H9 (cell line): ENCODE results near the gene MTFMT. TPM values are rescaled to one million over a fixed set of nuclear protein-coding genes. Genes with fewer than 3 reads are reported as not detected.

ENCODE experiments used
- DNase-seq: peaks from one replicate; pipeline ENCODE4 v3.0.0-alpha.2; 2017
- H2AFZ ChIP-seq: one replicate; pipeline ENCODE4 v1.6.1; 2013; ENCODE audit warnings: mild to moderate bottlenecking, low read length, control low read depth, moderate library complexity
- H2AK5ac ChIP-seq: 2 replicates; pipeline ENCODE4 v1.6.1; 2013; ENCODE audit warnings: low read length, control low read depth, mixed read lengths; ENCODE audit not compliant: insufficient read length
- H2BK120ac ChIP-seq: one replicate; pipeline ENCODE4 v1.6.1; 2013; ENCODE audit warnings: low read depth, mild to moderate bottlenecking, low read length, control low read depth, inconsistent platforms; ENCODE audit not compliant: poor library complexity, severe bottlenecking
- H2BK12ac ChIP-seq: 2 replicates; pipeline ENCODE4 v1.6.1; 2013; ENCODE audit warnings: low read length, control low read depth, mixed read lengths, low read depth; ENCODE audit not compliant: insufficient read length
- H2BK15ac ChIP-seq: 2 replicates; pipeline ENCODE4 v1.6.1; 2013; ENCODE audit warnings: low read depth, low read length, control low read depth
- H2BK20ac ChIP-seq: one replicate; pipeline ENCODE4 v1.6.1; 2013; ENCODE audit warnings: low read depth, mild to moderate bottlenecking, low read length, control low read depth, inconsistent platforms; ENCODE audit not compliant: poor library complexity, severe bottlenecking
- H2BK5ac ChIP-seq: 2 replicates; pipeline ENCODE4 v1.6.1; 2013; ENCODE audit warnings: low read length, control low read depth, mixed read lengths; ENCODE audit not compliant: insufficient read length
- H3K14ac ChIP-seq: 2 replicates; pipeline ENCODE4 v1.6.1; 2013; ENCODE audit warnings: low read length, control low read depth; ENCODE audit not compliant: insufficient read depth
- H3K18ac ChIP-seq: 2 replicates; pipeline ENCODE4 v1.6.1; 2013; ENCODE audit warnings: low read depth, mild to moderate bottlenecking, mixed read lengths, low read length, control low read depth; ENCODE audit not compliant: insufficient read length
- H3K23ac ChIP-seq: 2 replicates; pipeline ENCODE4 v1.6.1; 2013; ENCODE audit warnings: low read length, control low read depth, mixed read lengths, low read depth; ENCODE audit not compliant: insufficient read length
- H3K23me2 ChIP-seq: 2 replicates; pipeline ENCODE4 v1.6.1; 2013; ENCODE audit warnings: low read depth, mild to moderate bottlenecking, mixed read lengths, low read length, control low read depth; ENCODE audit not compliant: insufficient read length, poor library complexity, severe bottlenecking
- H3K27ac ChIP-seq: 2 replicates; pipeline ENCODE4 v1.5.1; 2013; ENCODE audit warnings: low read length, control low read depth, mixed read lengths, low read depth; ENCODE audit not compliant: insufficient read length
- H3K27me3 ChIP-seq: 2 replicates; pipeline ENCODE4 v1.6.1; 2013; ENCODE audit warnings: low read length, control low read depth, inconsistent platforms; ENCODE audit not compliant: insufficient read depth
- H3K4ac ChIP-seq: 2 replicates; pipeline ENCODE4 v1.6.1; 2013; ENCODE audit warnings: low read depth, mild to moderate bottlenecking, control low read depth, inconsistent platforms, low read length, moderate library complexity
- H3K4me1 ChIP-seq: 2 replicates; pipeline ENCODE4 v1.6.1; 2013; ENCODE audit warnings: low read length, control low read depth, inconsistent platforms; ENCODE audit not compliant: insufficient read depth
- H3K4me2 ChIP-seq: 2 replicates; pipeline ENCODE4 v1.6.1; 2013; ENCODE audit warnings: low read length, control low read depth, mixed read lengths; ENCODE audit not compliant: insufficient read length, insufficient read depth
- H3K56ac ChIP-seq: 2 replicates; pipeline ENCODE4 v1.6.1; 2013; ENCODE audit warnings: low read depth, mild to moderate bottlenecking, mixed read lengths, low read length, control low read depth; ENCODE audit not compliant: insufficient read length
- H3K79me1 ChIP-seq: 2 replicates; pipeline ENCODE4 v1.6.1; 2013; ENCODE audit warnings: low read depth, mild to moderate bottlenecking, moderate library complexity, low read length, control low read depth, inconsistent platforms; ENCODE audit not compliant: insufficient read depth, poor library complexity, severe bottlenecking
- H3K79me2 ChIP-seq: 2 replicates; pipeline ENCODE4 v1.6.1; 2013; ENCODE audit warnings: low read length, control low read depth, inconsistent platforms; ENCODE audit not compliant: insufficient read depth
- H3K9ac ChIP-seq: 2 replicates; pipeline ENCODE4 v1.6.1; 2013; ENCODE audit warnings: low read length, control low read depth, mixed read lengths; ENCODE audit not compliant: insufficient read length; ENCODE audit errors: extremely low read depth
- H3K9me3 ChIP-seq: one replicate; pipeline ENCODE4 v1.6.1; 2013; ENCODE audit warnings: low read depth, low read length, inconsistent platforms; ENCODE audit not compliant: control insufficient read depth
- H3T11ph ChIP-seq: one replicate; pipeline ENCODE4 v1.6.1; 2013; ENCODE audit warnings: mild to moderate bottlenecking, low read length, control low read depth, inconsistent platforms
- H4K20me1 ChIP-seq: one replicate; pipeline ENCODE4 v1.6.1; 2013; ENCODE audit not compliant: control insufficient read depth, insufficient read length, insufficient read depth
- H4K5ac ChIP-seq: 2 replicates; pipeline ENCODE4 v1.6.1; 2013; ENCODE audit warnings: low read depth, mild to moderate bottlenecking, mixed read lengths, low read length, control low read depth; ENCODE audit not compliant: insufficient read length
- H4K8ac ChIP-seq: replicated peaks from 2 replicates; pipeline ENCODE4 v1.6.1; 2013; ENCODE audit warnings: low read length, control low read depth, mixed read lengths, low read depth; ENCODE audit not compliant: insufficient read length
- H4K91ac ChIP-seq: 2 replicates; pipeline ENCODE4 v1.6.1; 2013; ENCODE audit warnings: low read depth, mild to moderate bottlenecking, moderate library complexity, mixed read lengths, low read length, control low read depth; ENCODE audit not compliant: insufficient read length
- H3K27ac Mint-ChIP-seq, 3 experiments: 2 replicates in 2 of 3; 3 replicates in 1 of 3; pipeline ENCODE4 v1.8.0; 2020 to 2021; ENCODE audit warnings: mixed read lengths in 3 of 3, mild to moderate bottlenecking in 1 of 3, moderate library complexity in 1 of 3
- H3K27me3 Mint-ChIP-seq: 2 replicates; pipeline ENCODE4 v1.8.0; 2021; ENCODE audit warnings: low read depth, mild to moderate bottlenecking, moderate library complexity, mixed read lengths
- H3K36me3 Mint-ChIP-seq, 3 experiments: 2 replicates in 2 of 3; 3 replicates in 1 of 3; pipeline ENCODE4 v1.8.0; 2020 to 2021; ENCODE audit warnings: low read depth in 3 of 3, mixed read lengths in 3 of 3; ENCODE audit not compliant: insufficient read depth in 1 of 3
- H3K4me1 Mint-ChIP-seq, 2 experiments: 2 replicates each; pipeline ENCODE4 v1.8.0; 2020; ENCODE audit warnings: mixed read lengths in 2 of 2
- H3K4me3 Mint-ChIP-seq, 2 experiments: 2 replicates in 1 of 2; 3 replicates in 1 of 2; pipeline ENCODE4 v1.8.0; 2020 to 2021; ENCODE audit warnings: mild to moderate bottlenecking in 2 of 2, mixed read lengths in 2 of 2, moderate library complexity in 1 of 2
- H3K9me3 Mint-ChIP-seq, 2 experiments: 2 replicates in 1 of 2; 3 replicates in 1 of 2; pipeline ENCODE4 v1.8.0; 2020; ENCODE audit warnings: mild to moderate bottlenecking in 2 of 2, mixed read lengths in 2 of 2, moderate library complexity in 1 of 2
- CTCF ChIP-seq: fragments of 200-600 bp; sonication (generic); conservative IDR thresholded peaks from 3 replicates; pipeline ENCODE4 v1.8.0; 2021; ENCODE audit warnings: antibody characterized with exemption, mild to moderate bottlenecking
- WGBS: extraction: QIAGEN DNeasy Blood & Tissue Kit; methylation state at CpG from one replicate; pipeline ENCODE4 v1.1.7; 2013; ENCODE audit warnings: missing lambda C conversion rate, low lambda C conversion rate, mixed read lengths; ENCODE audit not compliant: insufficient read length; ENCODE audit errors: extremely low coverage; 5-methylcytosine and 5-hydroxymethylcytosine counted together
- total RNA-seq: library from RNA; stranded (reverse); gene quantifications from 2 replicates; pipeline ENCODE4 v1.2.1, GENCODE V29; 2021

The MTFMT gene
- total RNA-seq, 1 experiment from 2014 or later = 16.0 TPM

GRCh38 chr15:65077981-65078352 lies 48.5 kb upstream of the MTFMT start:
- peak; percentile 94 for DNase-seq
- H4K8ac ChIP-seq = no peak overlapping the region
- H3K14ac ChIP-seq = no peak overlapping the region
- peaks cover under 1 to 6% of the 10 kb centered on the region in 2 experiments; a peak in 3 of 5 replicates for H3K9me3 Mint-ChIP-seq
- H2BK120ac ChIP-seq = no peak overlapping the region
- H3K27me3 ChIP-seq = no peaks in the 10 kb centered on the region
- no CpG with 5 or more reads among the region's 24 CpGs for WGBS
- peaks cover 35% of the 10 kb centered on the region for H3K27me3 Mint-ChIP-seq
- H2BK15ac ChIP-seq = no peak overlapping the region
- peaks cover 19 to 21% of the 10 kb centered on the region in 2 experiments for H3K4me1 Mint-ChIP-seq
- H3K9me3 ChIP-seq = no peaks in the 10 kb centered on the region
- H2AFZ ChIP-seq = no peak overlapping the region
- H3K27ac ChIP-seq = no peak overlapping the region
- no peak overlapping the region for H3K18ac ChIP-seq
- peak; percentile 77 for TF ChIP-seq CTCF
- H2BK5ac ChIP-seq = no peak overlapping the region
- H3K36me3 Mint-ChIP-seq = peaks cover 0 to 1% (median 0%) of the 10 kb centered on the region in 3 experiments; a peak in 2 of 7 replicates
- no peak overlapping the region for H3K4ac ChIP-seq
- H3K4me3 Mint-ChIP-seq = no peak overlapping the region
- no peaks in the 10 kb centered on the region for H3K23me2 ChIP-seq
- no peaks in the 10 kb centered on the region for H3K79me2 ChIP-seq
- no peak overlapping the region for H3K27ac Mint-ChIP-seq
- H2AK5ac ChIP-seq = no peak overlapping the region
- H3K9ac ChIP-seq = no peak overlapping the region
- no peaks in the 10 kb centered on the region for H4K20me1 ChIP-seq
- no peak overlapping the region for H3K4me2 ChIP-seq
- no peak overlapping the region for H4K5ac ChIP-seq
- no peak overlapping the region for H2BK20ac ChIP-seq
- peaks cover 8% of the 10 kb centered on the region; the same call in 1 of the 2 replicates for H3K4me1 ChIP-seq
- H4K91ac ChIP-seq = no peak overlapping the region
- H3T11ph ChIP-seq = no peak overlapping the region
- H3K56ac ChIP-seq = no peak overlapping the region
- H3K79me1 ChIP-seq = no peaks in the 10 kb centered on the region
- no peak overlapping the region for H2BK12ac ChIP-seq
- no peak overlapping the region for H3K23ac ChIP-seq
